Measurements from ENCODE around the gene CBARP.
A peak's percentile ranks its signal among the peaks of the same experiment; 100 is the strongest.

Gene CBARP

DNA sequence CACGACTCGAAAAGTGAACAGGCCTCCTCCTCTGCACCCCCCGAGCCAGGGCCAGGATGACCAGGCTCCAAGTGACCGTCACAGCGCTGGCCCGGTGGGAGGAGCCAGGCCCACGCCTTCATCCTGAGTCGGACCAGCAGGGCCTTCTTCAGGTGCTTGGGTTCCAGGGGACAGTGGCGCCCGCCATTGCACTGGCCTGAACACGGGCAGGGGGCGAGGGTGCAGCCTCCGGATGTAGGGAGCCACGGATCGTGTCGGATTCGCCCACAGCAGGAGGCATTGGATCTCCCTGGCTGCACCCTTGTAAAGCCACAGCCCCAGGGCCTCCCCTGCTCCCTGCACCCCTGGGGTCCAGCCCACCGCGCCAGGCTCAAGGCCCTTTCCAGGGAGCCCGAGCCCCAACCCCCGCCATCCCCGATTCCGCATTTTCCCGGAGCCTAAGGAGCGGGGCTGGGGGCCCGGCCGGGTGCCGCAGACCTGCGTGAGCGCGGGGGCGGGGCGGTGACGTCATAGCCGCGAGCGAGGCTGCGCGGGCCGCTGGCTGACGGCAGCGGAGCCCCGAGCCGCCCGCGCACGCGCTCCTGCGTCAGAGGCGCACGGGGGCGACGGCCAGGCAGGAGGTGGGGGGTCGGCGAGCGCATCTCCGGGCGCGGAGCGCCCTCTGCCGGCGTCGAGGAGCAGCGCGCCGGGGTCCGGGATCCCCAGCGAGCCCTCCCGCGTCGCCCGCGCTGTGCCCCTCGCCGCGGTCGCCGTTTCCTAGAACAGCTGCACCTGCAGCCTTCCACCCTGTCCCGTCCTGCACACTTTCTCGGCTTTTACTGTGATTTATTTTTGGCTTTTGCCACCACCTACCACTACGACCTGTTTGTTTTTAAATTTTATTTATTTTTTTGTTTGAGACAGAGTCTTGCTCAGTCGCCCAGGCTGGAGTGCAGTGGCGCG lies 2.3 kb upstream of the CBARP start:
- DNase-seq (ENCODE audit: low read depth) = no peak
- peak overlapping the region; percentile 39 for H3K4me3 ChIP-seq (ENCODE audit: low read depth, low read length)
- TF ChIP-seq, protein P1, sequence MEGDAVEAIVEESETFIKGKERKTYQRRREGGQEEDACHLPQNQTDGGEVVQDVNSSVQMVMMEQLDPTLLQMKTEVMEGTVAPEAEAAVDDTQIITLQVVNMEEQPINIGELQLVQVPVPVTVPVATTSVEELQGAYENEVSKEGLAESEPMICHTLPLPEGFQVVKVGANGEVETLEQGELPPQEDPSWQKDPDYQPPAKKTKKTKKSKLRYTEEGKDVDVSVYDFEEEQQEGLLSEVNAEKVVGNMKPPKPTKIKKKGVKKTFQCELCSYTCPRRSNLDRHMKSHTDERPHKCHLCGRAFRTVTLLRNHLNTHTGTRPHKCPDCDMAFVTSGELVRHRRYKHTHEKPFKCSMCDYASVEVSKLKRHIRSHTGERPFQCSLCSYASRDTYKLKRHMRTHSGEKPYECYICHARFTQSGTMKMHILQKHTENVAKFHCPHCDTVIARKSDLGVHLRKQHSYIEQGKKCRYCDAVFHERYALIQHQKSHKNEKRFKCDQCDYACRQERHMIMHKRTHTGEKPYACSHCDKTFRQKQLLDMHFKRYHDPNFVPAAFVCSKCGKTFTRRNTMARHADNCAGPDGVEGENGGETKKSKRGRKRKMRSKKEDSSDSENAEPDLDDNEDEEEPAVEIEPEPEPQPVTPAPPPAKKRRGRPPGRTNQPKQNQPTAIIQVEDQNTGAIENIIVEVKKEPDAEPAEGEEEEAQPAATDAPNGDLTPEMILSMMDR (IDR thresholded peaks at IDR 0.05; ENCODE audit: low read depth, low read length, missing control alignments) = peak; percentile 79

DNA sequence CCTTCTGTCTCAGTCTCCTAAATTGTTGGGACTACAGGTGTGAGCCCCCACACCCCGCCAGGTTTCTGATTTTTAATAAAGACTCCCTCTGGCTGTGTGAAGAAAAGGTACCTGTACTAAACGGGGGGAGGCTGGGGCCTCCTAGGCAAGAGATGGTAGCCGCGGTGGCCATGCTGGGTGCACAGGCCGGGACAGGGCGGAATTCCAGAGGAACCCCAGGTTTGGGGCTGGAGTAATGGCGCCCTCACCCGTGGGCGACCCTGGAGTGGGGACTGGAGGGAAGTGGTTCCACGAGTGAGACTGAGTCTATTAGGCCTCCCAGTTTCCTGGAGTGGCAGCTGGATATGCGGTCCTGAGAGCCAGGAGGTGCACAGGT lies 1.6 kb upstream of the CBARP start:
- H3K4me3 ChIP-seq (ENCODE audit: low read depth, low read length) = no peak overlapping the region
- TF ChIP-seq, protein P1 (IDR thresholded peaks at IDR 0.05; ENCODE audit: low read depth, low read length, missing control alignments) = no peak

DNA sequence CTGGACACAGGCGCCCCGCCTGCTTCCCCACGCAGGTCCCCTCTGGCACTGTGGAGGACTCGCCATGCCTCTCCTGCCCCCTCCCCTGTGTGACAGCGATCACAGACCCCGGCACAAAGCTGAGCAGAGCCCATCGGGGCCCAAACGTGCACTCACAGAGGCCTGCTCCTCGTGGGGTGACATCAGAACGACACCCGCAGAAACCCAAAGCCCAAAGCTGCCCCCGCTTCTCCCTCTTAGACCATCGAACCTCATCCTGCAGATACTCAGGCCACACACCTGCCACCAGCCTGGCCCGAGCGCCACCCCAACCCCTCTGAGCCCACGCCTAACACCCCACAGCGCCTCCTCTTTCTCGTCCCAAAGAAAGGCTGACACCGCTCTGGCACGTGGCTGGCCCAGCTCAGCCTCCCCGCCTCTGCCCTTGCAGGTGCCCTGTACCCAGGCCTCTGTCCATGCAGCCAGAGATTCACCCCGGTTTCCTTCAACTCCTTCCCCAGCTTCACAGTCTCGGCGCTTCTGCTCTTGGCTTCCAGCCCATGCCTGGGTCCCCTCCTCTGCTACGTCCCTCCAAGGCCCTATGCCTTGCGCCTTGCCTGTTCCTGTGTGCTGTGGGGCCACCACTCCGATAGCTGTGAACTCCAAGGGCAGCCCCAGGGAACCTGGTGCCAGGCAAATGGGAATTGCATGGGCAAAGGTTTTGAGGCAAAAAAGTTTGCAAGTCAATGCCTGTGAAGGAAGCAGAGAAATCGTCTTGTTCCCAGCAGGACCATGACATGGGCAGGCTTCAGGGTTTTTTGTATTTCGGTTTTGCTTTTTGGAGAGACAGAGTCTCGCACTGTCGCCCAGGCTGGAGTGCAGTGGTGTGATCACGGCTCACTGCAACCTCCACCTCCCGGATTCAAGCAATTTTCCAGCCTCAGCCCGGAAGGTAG lies 831 bp upstream of the CBARP start:
- TF ChIP-seq, protein P1 (IDR thresholded peaks at IDR 0.05; ENCODE audit: low read depth, low read length, missing control alignments) = no peak
- DNase-seq (ENCODE audit: low read depth) = no peak
- peak overlapping the region; percentile 12; the same call in 1 of the 2 replicates for H3K4me3 ChIP-seq (ENCODE audit: low read depth, low read length)

More for the DNA sequence above, 1.6 kb upstream of the CBARP start:
- DNase-seq (ENCODE audit: low read depth) = no peak

DNA sequence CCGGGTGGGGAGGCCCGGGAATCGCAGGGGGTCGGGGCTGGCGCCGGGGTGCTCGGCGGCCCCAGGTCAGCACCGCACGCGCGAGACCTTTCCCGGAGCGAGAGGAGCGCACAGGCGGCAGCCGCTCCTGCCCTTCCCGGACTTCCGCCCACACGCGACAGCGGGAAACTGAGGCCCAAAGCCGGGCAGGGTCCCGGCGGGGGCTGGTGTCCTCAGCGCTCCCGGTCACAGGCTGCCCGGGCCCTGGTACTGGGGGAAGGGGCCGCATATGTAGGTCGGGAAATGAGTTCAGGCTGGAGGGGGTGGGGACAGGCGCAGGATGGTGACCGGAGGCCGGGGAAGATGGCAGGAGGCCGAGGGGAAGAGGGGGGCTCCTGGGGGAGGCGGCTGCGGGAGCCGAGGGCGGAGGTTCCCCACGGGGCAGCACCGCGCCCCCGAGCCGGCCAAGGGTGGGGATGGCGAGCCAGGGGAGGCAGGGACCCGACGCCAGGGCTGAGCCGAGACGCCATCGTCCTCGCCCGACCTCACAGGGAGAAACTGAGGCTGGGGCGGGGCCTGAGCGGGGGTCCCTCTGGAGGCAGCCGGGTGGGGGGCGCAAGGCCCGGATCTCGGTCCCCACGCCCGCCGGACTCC lies 662 bp downstream of the CBARP start:
- no peak for DNase-seq (ENCODE audit: low read depth)
- peak overlapping the region; percentile 46 for H3K4me3 ChIP-seq (ENCODE audit: low read depth, low read length)
- TF ChIP-seq, protein P1 (IDR thresholded peaks at IDR 0.05; ENCODE audit: low read depth, low read length, missing control alignments) = no peak

DNA sequence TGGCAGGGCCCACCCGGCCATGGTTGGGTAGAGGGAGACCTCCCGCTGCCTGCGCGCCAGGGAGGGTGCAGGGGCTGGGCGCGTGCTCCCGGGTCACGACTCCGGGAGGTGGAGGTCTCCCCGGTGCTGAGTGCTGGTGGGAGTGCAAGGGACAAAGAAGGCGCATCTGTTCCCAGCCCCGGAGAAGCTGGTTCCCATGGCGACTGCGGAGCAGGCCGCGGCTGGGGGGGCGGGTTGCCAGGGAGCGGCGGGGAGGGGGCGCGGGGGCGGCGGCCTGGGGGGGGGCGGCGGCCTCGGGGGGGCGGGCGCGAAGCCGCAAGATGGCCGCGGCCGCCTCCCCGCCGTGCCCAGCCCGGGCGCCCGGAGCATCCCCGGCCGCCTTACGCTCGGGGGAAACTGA lies 1.2 kb downstream of the CBARP start:
- TF ChIP-seq, protein P1 (IDR thresholded peaks at IDR 0.05; ENCODE audit: low read depth, low read length, missing control alignments) = no peak
- no peak for DNase-seq (ENCODE audit: low read depth)
- H3K4me3 ChIP-seq (ENCODE audit: low read depth, low read length) = no peak overlapping the region; the same call in 1 of the 2 replicates
